ENCODE results near the gene PRRC2A. TPM values are rescaled to one million over a fixed set of nuclear protein-coding genes. Genes with fewer than 3 reads are reported as not detected.

PRRC2A gene
- total RNA-seq, 1 donor from 2014 or later: 21.1 TPM

GRCh38 chr6:31680226-31681134, 60.0 kb downstream of the PRRC2A start, which contains the start of gene LY6G5C:
Gene LY6G5C (minus strand): TSS chr6:31681067. CDS start chr6:31680373, 694 bp downstream.
- no peaks in the 10 kb centered on the region for H3K36me3 ChIP-seq (ENCODE audit: control insufficient read depth, insufficient read depth, low read length)
- FAIRE-seq (no peak), DNase-seq (ENCODE audit: low read depth) (peak; percentile 72)
- H3K4me3 ChIP-seq (ENCODE audit: low read depth, low read length): peak within 1 kb of the TSS; percentile 35
- TF ChIP-seq, protein P1, sequence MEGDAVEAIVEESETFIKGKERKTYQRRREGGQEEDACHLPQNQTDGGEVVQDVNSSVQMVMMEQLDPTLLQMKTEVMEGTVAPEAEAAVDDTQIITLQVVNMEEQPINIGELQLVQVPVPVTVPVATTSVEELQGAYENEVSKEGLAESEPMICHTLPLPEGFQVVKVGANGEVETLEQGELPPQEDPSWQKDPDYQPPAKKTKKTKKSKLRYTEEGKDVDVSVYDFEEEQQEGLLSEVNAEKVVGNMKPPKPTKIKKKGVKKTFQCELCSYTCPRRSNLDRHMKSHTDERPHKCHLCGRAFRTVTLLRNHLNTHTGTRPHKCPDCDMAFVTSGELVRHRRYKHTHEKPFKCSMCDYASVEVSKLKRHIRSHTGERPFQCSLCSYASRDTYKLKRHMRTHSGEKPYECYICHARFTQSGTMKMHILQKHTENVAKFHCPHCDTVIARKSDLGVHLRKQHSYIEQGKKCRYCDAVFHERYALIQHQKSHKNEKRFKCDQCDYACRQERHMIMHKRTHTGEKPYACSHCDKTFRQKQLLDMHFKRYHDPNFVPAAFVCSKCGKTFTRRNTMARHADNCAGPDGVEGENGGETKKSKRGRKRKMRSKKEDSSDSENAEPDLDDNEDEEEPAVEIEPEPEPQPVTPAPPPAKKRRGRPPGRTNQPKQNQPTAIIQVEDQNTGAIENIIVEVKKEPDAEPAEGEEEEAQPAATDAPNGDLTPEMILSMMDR (IDR thresholded peaks at IDR 0.05; ENCODE audit: insufficient read depth, low read length, severe bottlenecking): peak; percentile 80
- no peaks in the 10 kb centered on the region for H3K27me3 ChIP-seq (ENCODE audit: control insufficient read depth, insufficient read depth, low read length)

GRCh38 chr6:31681135-31681671, 60.7 kb downstream of the PRRC2A start:
- no peaks in the 10 kb centered on the region for H3K36me3 ChIP-seq (ENCODE audit: control insufficient read depth, insufficient read depth, low read length)
- peak overlapping the region; percentile 35 for H3K4me3 ChIP-seq (ENCODE audit: low read depth, low read length)
- H3K27me3 ChIP-seq (ENCODE audit: control insufficient read depth, insufficient read depth, low read length): no peaks in the 10 kb centered on the region
- DNase-seq (ENCODE audit: low read depth) (peak; percentile 17), FAIRE-seq (no peak)
- TF ChIP-seq, protein P1 (IDR thresholded peaks at IDR 0.05; ENCODE audit: insufficient read depth, low read length, severe bottlenecking): peak; percentile 31

DNA sequence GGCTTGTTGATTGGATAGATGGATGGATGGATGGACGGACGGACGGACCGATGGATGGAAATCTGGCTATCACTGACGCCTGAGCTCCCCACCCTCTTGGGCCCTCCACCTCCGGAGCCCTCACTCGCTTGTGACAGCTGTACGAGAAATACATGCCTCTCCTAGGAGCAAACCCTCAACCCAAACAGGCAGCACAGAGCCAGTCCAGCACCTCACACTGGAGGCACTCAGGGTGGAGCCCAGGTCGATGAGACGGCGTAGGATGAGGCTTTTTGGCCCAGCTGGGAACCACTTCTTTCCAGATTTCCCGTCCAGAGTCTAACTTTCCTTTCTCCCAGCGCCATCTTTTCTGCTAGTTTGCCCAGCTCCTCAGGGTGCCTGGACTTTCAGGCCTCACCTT, 63.1 kb downstream of the PRRC2A start:
- Histone ChIP-seq H3K36me3 (ENCODE audit: control insufficient read depth, insufficient read depth, low read length) (peaks cover 11% of the 10 kb centered on the region), H3K27me3 (ENCODE audit: control insufficient read depth, insufficient read depth, low read length) (no peaks in the 10 kb centered on the region), H3K4me3 (ENCODE audit: low read depth, low read length) (no peak overlapping the region)
- DNase-seq (ENCODE audit: low read depth) (no peak), FAIRE-seq (no peak)
- TF ChIP-seq, protein P1 (IDR thresholded peaks at IDR 0.05; ENCODE audit: insufficient read depth, low read length, severe bottlenecking): no peak

GRCh38 chr6:31686483-31686882, 66.0 kb downstream of the PRRC2A start:
- no peak for FAIRE-seq
- TF ChIP-seq, protein P1 (IDR thresholded peaks at IDR 0.05; ENCODE audit: insufficient read depth, low read length, severe bottlenecking): no peak
- H3K36me3 ChIP-seq (ENCODE audit: control insufficient read depth, insufficient read depth, low read length): peaks cover 24% of the 10 kb centered on the region
- no peak for DNase-seq (ENCODE audit: low read depth)
- H3K4me3 ChIP-seq (ENCODE audit: low read depth, low read length): no peak overlapping the region
- no peaks in the 10 kb centered on the region for H3K27me3 ChIP-seq (ENCODE audit: control insufficient read depth, insufficient read depth, low read length)

DNA sequence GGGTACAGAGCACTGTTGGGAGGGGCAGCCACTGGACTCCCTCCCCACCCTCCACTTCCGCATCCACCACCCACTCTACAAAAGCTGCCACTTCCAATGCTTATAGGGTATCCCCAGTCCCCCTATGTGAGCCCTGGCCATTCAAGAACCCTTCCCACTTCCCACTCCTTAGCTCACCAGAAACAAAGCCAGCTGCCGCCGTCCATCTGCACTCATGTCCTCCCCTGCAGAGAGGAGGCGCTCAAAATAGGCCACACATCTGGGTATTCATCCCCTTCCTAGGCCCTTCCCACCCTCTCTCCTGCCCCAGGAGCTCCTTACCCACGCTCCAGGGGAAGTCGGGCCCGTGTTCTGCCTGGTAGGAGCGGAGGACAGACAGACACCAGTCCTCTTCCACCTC, 66.8 kb downstream of the PRRC2A start:
- no peak overlapping the region for H3K4me3 ChIP-seq (ENCODE audit: low read depth, low read length)
- no peak for DNase-seq (ENCODE audit: low read depth)
- H3K27me3 ChIP-seq (ENCODE audit: control insufficient read depth, insufficient read depth, low read length): no peaks in the 10 kb centered on the region
- peaks cover 26% of the 10 kb centered on the region for H3K36me3 ChIP-seq (ENCODE audit: control insufficient read depth, insufficient read depth, low read length)
- no peak for FAIRE-seq
- TF ChIP-seq, protein P1 (IDR thresholded peaks at IDR 0.05; ENCODE audit: insufficient read depth, low read length, severe bottlenecking): no peak

Other genes starting within 250 kb of the PRRC2A start
- gene MICA, start 217.1 kb upstream of the PRRC2A start, total RNA-seq: 47.6 and 51.6 TPM in 2 replicates
- gene MICB, start 122.6 kb upstream of the PRRC2A start, total RNA-seq: 2.9 and 3.7 TPM in 2 replicates
- gene MCCD1, start 91.8 kb upstream of the PRRC2A start, total RNA-seq: not detected in 2 replicates
- 335 and 385 TPM in 2 replicates for gene DDX39B, start 78.7 kb upstream of the PRRC2A start, total RNA-seq
- 0.26 and 0.51 TPM in 2 replicates for gene ATP6V1G2, start 74.1 kb upstream of the PRRC2A start, total RNA-seq
- 38.9 and 40.0 TPM in 2 replicates for gene NFKBIL1, start 73.1 kb upstream of the PRRC2A start, total RNA-seq
- gene LTA, start 48.4 kb upstream of the PRRC2A start, total RNA-seq: not detected in 2 replicates
- not detected in 2 replicates for gene TNF, start 45.1 kb upstream of the PRRC2A start, total RNA-seq
- not detected in 2 replicates for gene LTB, start 38.3 kb upstream of the PRRC2A start, total RNA-seq
- not detected in 2 replicates for gene LST1, start 34.4 kb upstream of the PRRC2A start, total RNA-seq
- gene NCR3, start 27.7 kb upstream of the PRRC2A start, total RNA-seq: not detected in 2 replicates
- not detected in 2 replicates for gene AIF1, start 5.5 kb upstream of the PRRC2A start, total RNA-seq
- gene BAG6, start 31.9 kb downstream of the PRRC2A start, total RNA-seq: 71.1 and 84.1 TPM in 2 replicates
- 0.26 and 0.53 TPM in 2 replicates for gene APOM, start 35.2 kb downstream of the PRRC2A start, total RNA-seq
- gene C6orf47, start 40.1 kb downstream of the PRRC2A start, total RNA-seq: 28.4 and 30.5 TPM in 2 replicates
- 10.0 and 10.2 TPM in 2 replicates for gene GPANK1, start 44.3 kb downstream of the PRRC2A start, total RNA-seq
- 61.1 and 72.7 TPM in 2 replicates for gene CSNK2B, start 45.4 kb downstream of the PRRC2A start, total RNA-seq
- gene LY6G5B, start 49.3 kb downstream of the PRRC2A start, total RNA-seq: 1.1 and 2.3 TPM in 2 replicates
- gene LY6G5C, start 60.4 kb downstream of the PRRC2A start, total RNA-seq: 0.13 TPM in 1 of 2 replicates, not detected in the other
- gene ABHD16A, start 82.6 kb downstream of the PRRC2A start, total RNA-seq: 32.9 and 66.2 TPM in 2 replicates
- not detected in 2 replicates for gene LY6G6F, start 86.2 kb downstream of the PRRC2A start, total RNA-seq
- gene LY6G6D, start 94.6 kb downstream of the PRRC2A start, total RNA-seq: not detected in 2 replicates
- 0.38 TPM in 1 of 2 replicates, not detected in the other for gene LY6G6C, start 101.0 kb downstream of the PRRC2A start, total RNA-seq
- gene MPIG6B, start 102.7 kb downstream of the PRRC2A start, total RNA-seq: under 0.01 TPM in 1 of 2 replicates, not detected in the other
- gene DDAH2, start 108.6 kb downstream of the PRRC2A start, total RNA-seq: 14.5 and 19.5 TPM in 2 replicates
- 480 and 574 TPM in 2 replicates for gene CLIC1, start 115.8 kb downstream of the PRRC2A start, total RNA-seq
- gene MSH5, start 119.3 kb downstream of the PRRC2A start, total RNA-seq: 3.4 and 4.0 TPM in 2 replicates
- 1.3 TPM in 2 replicates for gene SAPCD1, start 141.9 kb downstream of the PRRC2A start, total RNA-seq
- gene VWA7, start 156.6 kb downstream of the PRRC2A start, total RNA-seq: 0.26 and 1.4 TPM in 2 replicates
- gene VARS1, start 175.0 kb downstream of the PRRC2A start, total RNA-seq: 40.8 and 53.2 TPM in 2 replicates
- gene LSM2, start 186.3 kb downstream of the PRRC2A start, total RNA-seq: 28.9 and 29.2 TPM in 2 replicates
- gene HSPA1L, start 194.6 kb downstream of the PRRC2A start, total RNA-seq: 0.53 and 1.4 TPM in 2 replicates
- 50.3 and 55.3 TPM in 2 replicates for gene HSPA1A, start 194.8 kb downstream of the PRRC2A start, total RNA-seq
- 118 and 193 TPM in 2 replicates for gene HSPA1B, start 207.0 kb downstream of the PRRC2A start, total RNA-seq
- gene NEU1, start 242.1 kb downstream of the PRRC2A start, total RNA-seq: 65.8 and 70.3 TPM in 2 replicates

Measured in bronchial epithelial cell (primary cell).